Caco-2 (cell line): ENCODE data around the gene VAV2. TPM values are rescaled to one million over a fixed set of nuclear protein-coding genes. Genes with fewer than 3 reads are reported as not detected.
A peak's percentile ranks its signal among the peaks of the same experiment; 100 is the strongest.

Source experiments
- BruUV-seq: library from RNA; stranded (reverse); fragments of 400-500 nt; replicated peaks from 2 replicates; lab custom pipeline; 2021; lab: Mats Ljungman, UMichigan
- CTCF ChIA-PET: fragments of 300-600 bp; sonication (Branson Sonifier 250); formaldehyde crosslinking; loops from one replicate; lab custom pipeline; 2022; ENCODE audit warnings: antibody characterized with exemption; lab: Charles Lee
- POLR2A ChIA-PET: fragments of 300-600 bp; sonication (Branson Sonifier 250); formaldehyde crosslinking; loops from one replicate; lab custom pipeline; 2022; ENCODE audit warnings: antibody characterized with exemption; lab: Charles Lee
- DNase-seq, 2 experiments: peaks; one replicate each; pipeline versions ENCODE4 v3.0.0 to v3.0.0-alpha.2; 2020 to 2022
- H3K27me3 ChIP-seq: replicated peaks from 2 replicates; pipeline ENCODE4 v1.6.0; 2011; ENCODE audit warnings: low read length; ENCODE audit not compliant: control insufficient read depth, insufficient read depth
- H3K36me3 ChIP-seq: 2 replicates; pipeline ENCODE4 v1.5.1; 2011; ENCODE audit warnings: low read length; ENCODE audit not compliant: control insufficient read depth, insufficient read depth
- H3K4me1 ChIP-seq: fragments of 250-450 bp; sonication (Bioruptor Pico); 2 replicates; pipeline ENCODE4 v1.5.1; 2020; ENCODE audit warnings: mild to moderate bottlenecking
- H3K4me3 ChIP-seq: 2 replicates; pipeline ENCODE4 v1.5.1; 2011; ENCODE audit warnings: low read depth, mild to moderate bottlenecking, control low read depth, low read length
- H3K9me3 ChIP-seq: fragments of 250-450 bp; sonication (Bioruptor Pico); 2 replicates; pipeline ENCODE4 v1.5.1; 2020; ENCODE audit warnings: mild to moderate bottlenecking, moderate library complexity
- H3K27ac Mint-ChIP-seq: one replicate; pipeline ENCODE4 v1.8.0; 2022; ENCODE audit warnings: mixed read lengths; ENCODE audit not compliant: unreplicated experiment
- H3K27me3 Mint-ChIP-seq: one replicate; pipeline ENCODE4 v1.8.0; 2022; ENCODE audit warnings: mixed read lengths; ENCODE audit not compliant: insufficient read depth, unreplicated experiment
- H3K36me3 Mint-ChIP-seq: one replicate; pipeline ENCODE4 v1.8.0; 2022; ENCODE audit warnings: mild to moderate bottlenecking, mixed read lengths; ENCODE audit not compliant: insufficient read depth, unreplicated experiment
- H3K4me1 Mint-ChIP-seq: one replicate; pipeline ENCODE4 v1.8.0; 2022; ENCODE audit warnings: low read depth, mixed read lengths; ENCODE audit not compliant: unreplicated experiment
- H3K4me3 Mint-ChIP-seq: one replicate; pipeline ENCODE4 v1.8.0; 2022; ENCODE audit warnings: mild to moderate bottlenecking, moderate library complexity, mixed read lengths; ENCODE audit not compliant: unreplicated experiment
- H3K9me3 Mint-ChIP-seq: one replicate; pipeline ENCODE4 v1.8.0; 2022; ENCODE audit warnings: mixed read lengths; ENCODE audit not compliant: unreplicated experiment
- CTCF ChIP-seq, 2 experiments: fragments of 200-600 bp in 1 of 2; IDR thresholded peaks; 1 replicate in 1 of 2; 2 replicates in 1 of 2; pipeline versions ENCODE4 v1.5.1 to v1.8.0; 2011 to 2022; ENCODE audit warnings: antibody characterized with exemption in 1 of 2, control low read depth in 1 of 2, inconsistent platforms in 1 of 2, low read depth in 1 of 2, low read length in 1 of 2, mild to moderate bottlenecking in 1 of 2, moderate library complexity in 1 of 2; ENCODE audit not compliant: insufficient read depth in 1 of 2, severe bottlenecking in 1 of 2, unreplicated experiment in 1 of 2
- intact Hi-C: fragments of 100-400 bp; cut with micrococcal nuclease; formaldehyde crosslinking; loops from one replicate; pipeline ENCODE4 v1.10.0; 2022; ENCODE audit not compliant: unreplicated experiment
- total RNA-seq: library from RNA; stranded (reverse); gene quantifications from 2 replicates; pipeline ENCODE4 v1.2.3, GENCODE V29; 2022

VAV2 gene
- total RNA-seq, 1 experiment from 2014 or later = 55.3 TPM

GRCh38 chr9:133794016-133794760 is 197.9 kb downstream of the VAV2 start:
- ChIA-PET CTCF (interaction anchor here (0.5 kb wide), 1 partner anchor 12 kb away, joined by 3 read pairs; no protein-coding TSS in a partner anchor), POLR2A (interaction anchor here (0.6 kb wide), 1 partner anchor 459 kb away, joined by 5 read pairs; no protein-coding TSS in a partner anchor)
- Mint-ChIP-seq H3K27ac (no peak overlapping the region), H3K4me3 (no peak overlapping the region), H3K9me3 (no peaks in the 10 kb centered on the region), H3K4me1 (no peaks in the 10 kb centered on the region), H3K36me3 (peaks cover 45% of the 10 kb centered on the region), H3K27me3 (no peaks in the 10 kb centered on the region)
- no peak overlapping the region for H3K4me3 ChIP-seq
- peaks cover 2% of the 10 kb centered on the region for H3K36me3 ChIP-seq
- H3K4me1 ChIP-seq = no peaks in the 10 kb centered on the region
- no peaks in the 10 kb centered on the region for H3K27me3 ChIP-seq
- BruUV-seq = no TSS peak
- no peak for DNase-seq
- intact Hi-C loops = no loop called here
- H3K9me3 ChIP-seq = no peaks in the 10 kb centered on the region
- no peak for TF ChIP-seq CTCF (IDR thresholded peaks at IDR 0.05; ENCODE audit: insufficient read depth in 1 of 2, low read depth in 1 of 2, low read length in 1 of 2, severe bottlenecking in 1 of 2, unreplicated experiment in 1 of 2)

GRCh38 chr9:133793471-133793870 is 198.7 kb downstream of the VAV2 start:
- CTCF ChIA-PET = no interaction called here
- Mint-ChIP-seq H3K27me3 (no peaks in the 10 kb centered on the region), H3K9me3 (no peaks in the 10 kb centered on the region), H3K36me3 (peaks cover 42% of the 10 kb centered on the region), H3K4me1 (no peaks in the 10 kb centered on the region), H3K27ac (no peak overlapping the region), H3K4me3 (no peak overlapping the region)
- H3K27me3 ChIP-seq = no peaks in the 10 kb centered on the region
- no peaks in the 10 kb centered on the region for H3K9me3 ChIP-seq
- no TSS peak for BruUV-seq
- H3K36me3 ChIP-seq = peaks cover 2% of the 10 kb centered on the region
- no peaks in the 10 kb centered on the region for H3K4me1 ChIP-seq
- intact Hi-C loops = loop anchor here (1.0 kb wide), 1 partner anchor 201 kb away; no protein-coding TSS in a partner anchor
- DNase-seq = no peak
- no peak overlapping the region for H3K4me3 ChIP-seq
- POLR2A ChIA-PET = no interaction called here
- no peak for TF ChIP-seq CTCF (IDR thresholded peaks at IDR 0.05; ENCODE audit: insufficient read depth in 1 of 2, low read depth in 1 of 2, low read length in 1 of 2, severe bottlenecking in 1 of 2, unreplicated experiment in 1 of 2)

GRCh38 chr9:133792721-133793470 is 199.2 kb downstream of the VAV2 start:
- ChIA-PET CTCF (no interaction called here), POLR2A (no interaction called here)
- H3K27ac Mint-ChIP-seq = no peak overlapping the region
- Histone ChIP-seq H3K4me1 (no peaks in the 10 kb centered on the region), H3K27me3 (no peaks in the 10 kb centered on the region), H3K9me3 (no peaks in the 10 kb centered on the region), H3K4me3 (no peak overlapping the region), H3K36me3 (peaks cover 2% of the 10 kb centered on the region)
- intact Hi-C loops = loop anchor here (1.0 kb wide), 1 partner anchor 201 kb away; no protein-coding TSS in a partner anchor
- H3K27me3 Mint-ChIP-seq = no peaks in the 10 kb centered on the region
- H3K9me3 Mint-ChIP-seq = no peaks in the 10 kb centered on the region
- H3K4me3 Mint-ChIP-seq = no peak overlapping the region
- H3K36me3 Mint-ChIP-seq = peaks cover 42% of the 10 kb centered on the region
- peak; percentile 77 to 78 for TF ChIP-seq CTCF (IDR thresholded peaks at IDR 0.05; ENCODE audit: insufficient read depth in 1 of 2, low read depth in 1 of 2, low read length in 1 of 2, severe bottlenecking in 1 of 2, unreplicated experiment in 1 of 2)
- DNase-seq = peak in 1 of 2 experiments; percentile 69
- no peaks in the 10 kb centered on the region for H3K4me1 Mint-ChIP-seq
- no TSS peak for BruUV-seq
